HS-27A (cell line): ENCODE measurements around the gene TMEM181.
"Not testable (repeated sequence)": the region's sequence is repeated elsewhere in the genome, so short reads cannot be mapped to it uniquely, and the experiment has no call there.

Experiments
- DNase-seq: peaks from one replicate; pipeline ENCODE4 v3.0.0-alpha.2; 2012; ENCODE audit warnings: low read depth, missing footprints

Gene TMEM181

GRCh38 chr6:158643836-158644230 lies 83.9 kb downstream of the TMEM181 start:
- DNase-seq = no peak

- no peak for DNase-seq
Observed at GRCh38 chr6:158644231-158645063, 84.6 kb downstream of the TMEM181 start, which contains the start of gene DYNLT1. TSS of gene DYNLT1 (minus strand) at chr6:158644743. CDS start at chr6:158644708, 35 bp downstream.

DNA sequence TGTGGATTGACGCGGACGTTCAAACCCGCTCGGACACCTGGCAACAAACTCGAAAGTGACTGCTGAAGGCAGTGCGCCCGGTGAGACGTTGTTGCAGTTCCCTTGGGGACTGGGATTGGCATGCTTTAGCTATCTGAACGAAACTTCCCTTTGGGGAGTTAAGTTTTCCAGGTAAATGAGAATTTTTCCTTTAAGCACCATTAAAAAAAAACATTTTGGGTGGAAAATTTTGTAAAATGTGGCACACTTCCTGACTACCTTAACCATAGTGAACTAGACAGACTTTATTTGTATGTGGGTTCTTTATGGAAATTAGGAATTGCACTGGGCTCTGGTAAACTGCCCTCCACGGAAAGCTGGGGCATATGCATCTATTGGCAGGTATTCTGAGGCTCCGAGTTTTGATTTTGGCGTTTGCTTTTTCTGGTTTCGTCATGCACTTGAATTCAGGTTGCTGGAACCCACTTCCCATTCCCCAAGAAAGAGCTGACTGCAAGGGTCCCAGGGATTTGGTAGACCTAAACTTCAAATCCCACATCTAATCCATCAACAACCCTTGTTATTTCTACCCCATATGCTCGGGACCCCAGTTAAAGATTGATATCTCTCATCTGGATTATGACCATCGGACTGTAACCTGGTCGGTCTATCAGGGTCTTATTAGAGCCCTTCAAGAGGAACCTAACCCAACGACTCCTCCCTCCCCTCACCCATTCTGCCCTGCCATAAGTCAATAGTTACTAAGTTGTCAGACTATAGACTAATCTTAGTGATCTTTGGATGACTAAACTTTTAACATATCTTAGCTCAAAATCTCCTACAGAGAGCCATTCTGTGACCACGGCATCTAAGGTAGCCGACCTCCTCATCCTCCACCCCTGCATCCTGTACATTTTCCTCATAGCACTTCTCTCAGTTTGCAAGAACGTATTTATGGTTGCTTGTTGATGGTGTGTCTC lies 85.5 kb downstream of the TMEM181 start:
- DNase-seq = no peak

DNA sequence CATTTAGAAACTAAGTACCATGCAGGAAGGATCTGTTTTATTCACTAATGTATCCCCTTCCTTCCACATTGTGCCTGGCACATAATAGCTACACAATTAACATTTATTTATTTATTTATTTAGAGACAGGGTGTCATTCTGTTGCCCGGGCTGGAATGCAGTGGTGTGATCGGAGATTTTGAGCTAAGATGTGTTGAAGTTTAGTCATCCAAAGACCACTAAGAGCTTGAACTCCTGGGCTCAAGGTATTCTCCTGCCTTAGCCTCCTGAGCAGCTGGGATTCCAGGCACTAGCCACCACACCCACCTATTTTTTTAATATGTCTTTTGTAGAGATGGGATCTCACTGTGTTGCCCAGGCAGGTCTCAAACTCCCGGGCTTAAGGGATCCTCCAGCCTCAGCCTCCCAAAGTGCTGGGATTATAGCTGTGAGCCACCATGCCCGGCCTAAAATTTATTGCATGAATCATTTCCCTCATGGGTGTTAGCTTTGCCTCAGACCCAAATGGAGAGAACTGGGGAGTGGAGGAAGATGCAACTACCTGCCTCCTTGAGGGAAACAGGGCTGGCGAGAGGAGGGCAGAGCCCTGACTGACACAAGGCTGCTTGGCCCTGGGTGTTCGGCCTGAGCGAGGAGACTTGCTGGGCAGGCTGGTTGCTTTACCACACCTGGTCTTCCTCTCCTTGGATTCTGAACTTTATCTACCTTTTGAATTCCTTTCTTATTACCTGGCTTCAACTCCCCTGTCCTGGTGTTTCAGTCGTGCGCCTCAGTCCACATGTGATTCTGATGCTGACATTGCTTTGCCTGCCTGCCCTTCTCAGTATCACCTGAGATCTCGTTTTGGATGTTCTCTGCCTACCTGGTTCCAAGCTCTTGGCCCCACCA lies 86.4 kb downstream of the TMEM181 start:
- DNase-seq = no peak

GRCh38 chr6:158647501-158647900 lies 87.6 kb downstream of the TMEM181 start:
- DNase-seq = no peak

DNA sequence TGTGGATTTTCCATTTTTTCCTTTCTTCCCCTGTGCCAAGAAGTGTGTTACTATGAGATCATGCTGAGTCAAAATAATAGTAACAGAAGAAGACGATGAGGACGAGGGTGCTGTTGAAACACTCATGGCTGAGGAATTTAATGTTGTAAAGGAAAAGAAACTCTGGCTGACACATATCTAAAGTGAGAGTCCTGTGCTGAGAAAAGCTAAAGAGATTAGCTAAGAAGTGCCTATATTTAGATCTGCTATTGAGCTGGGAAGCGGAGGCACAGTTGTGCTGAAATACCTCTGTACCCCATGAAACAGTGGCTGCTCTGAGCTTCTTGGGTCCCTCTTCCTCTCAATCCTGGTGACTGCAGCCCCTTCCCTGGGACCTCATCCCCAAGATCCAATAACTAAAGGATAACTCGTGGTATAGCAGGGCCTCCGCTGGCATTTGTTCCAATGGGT lies 88.8 kb downstream of the TMEM181 start:
- DNase-seq = no peak

- DNase-seq = no peak
Observed at GRCh38 chr6:158649289-158650143, 89.6 kb downstream of the TMEM181 start, which contains the start of gene SYTL3. TSS of gene SYTL3 (plus strand) at chr6:158650054. CDS start at chr6:158663269, 13,215 bp downstream.

- not testable (repeated sequence) for DNase-seq
Observed at GRCh38 chr6:158651981-158652737, 92.3 kb downstream of the TMEM181 start.

DNA sequence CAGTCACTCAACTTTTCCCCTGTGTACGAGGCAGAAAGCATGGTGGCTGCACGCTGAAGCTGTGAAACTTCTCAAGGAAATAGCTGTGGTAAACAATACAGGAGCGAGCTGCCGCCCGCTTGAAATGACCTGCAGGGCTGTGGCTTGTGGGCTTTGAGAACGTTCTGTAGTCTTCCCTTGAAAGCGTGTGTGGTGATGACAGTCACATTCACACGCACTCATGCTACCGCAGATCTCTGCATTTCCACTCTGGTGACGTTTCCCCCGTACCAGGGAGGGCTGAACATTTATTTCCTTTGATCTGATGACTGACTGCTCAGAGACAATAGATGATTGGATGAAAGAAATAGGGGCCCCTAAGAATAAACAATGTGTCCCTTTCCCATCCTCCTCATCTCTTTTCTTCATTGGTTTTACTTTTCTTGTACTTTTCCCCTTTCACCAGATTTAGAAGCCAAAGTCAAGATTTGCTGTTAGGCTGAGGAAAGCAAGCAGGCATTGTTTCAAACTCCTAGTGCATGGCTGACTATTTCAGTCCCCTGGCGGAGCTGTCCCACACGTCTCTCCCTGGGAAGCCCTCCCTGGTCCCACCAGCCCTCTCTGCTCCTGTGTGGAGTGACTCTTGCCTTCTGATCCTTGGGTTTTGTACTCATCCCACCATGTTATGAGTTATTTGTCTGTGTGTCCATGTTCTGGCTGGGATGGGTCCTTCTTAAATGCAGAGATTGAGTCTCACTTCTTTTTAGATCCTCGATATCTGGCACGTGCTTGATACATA lies 93.9 kb downstream of the TMEM181 start:
- no peak for DNase-seq

- DNase-seq = no peak
Observed at GRCh38 chr6:158654498-158654897, 94.6 kb downstream of the TMEM181 start.

GRCh38 chr6:158654960-158655489 lies 95.1 kb downstream of the TMEM181 start:
- no peak for DNase-seq

DNA sequence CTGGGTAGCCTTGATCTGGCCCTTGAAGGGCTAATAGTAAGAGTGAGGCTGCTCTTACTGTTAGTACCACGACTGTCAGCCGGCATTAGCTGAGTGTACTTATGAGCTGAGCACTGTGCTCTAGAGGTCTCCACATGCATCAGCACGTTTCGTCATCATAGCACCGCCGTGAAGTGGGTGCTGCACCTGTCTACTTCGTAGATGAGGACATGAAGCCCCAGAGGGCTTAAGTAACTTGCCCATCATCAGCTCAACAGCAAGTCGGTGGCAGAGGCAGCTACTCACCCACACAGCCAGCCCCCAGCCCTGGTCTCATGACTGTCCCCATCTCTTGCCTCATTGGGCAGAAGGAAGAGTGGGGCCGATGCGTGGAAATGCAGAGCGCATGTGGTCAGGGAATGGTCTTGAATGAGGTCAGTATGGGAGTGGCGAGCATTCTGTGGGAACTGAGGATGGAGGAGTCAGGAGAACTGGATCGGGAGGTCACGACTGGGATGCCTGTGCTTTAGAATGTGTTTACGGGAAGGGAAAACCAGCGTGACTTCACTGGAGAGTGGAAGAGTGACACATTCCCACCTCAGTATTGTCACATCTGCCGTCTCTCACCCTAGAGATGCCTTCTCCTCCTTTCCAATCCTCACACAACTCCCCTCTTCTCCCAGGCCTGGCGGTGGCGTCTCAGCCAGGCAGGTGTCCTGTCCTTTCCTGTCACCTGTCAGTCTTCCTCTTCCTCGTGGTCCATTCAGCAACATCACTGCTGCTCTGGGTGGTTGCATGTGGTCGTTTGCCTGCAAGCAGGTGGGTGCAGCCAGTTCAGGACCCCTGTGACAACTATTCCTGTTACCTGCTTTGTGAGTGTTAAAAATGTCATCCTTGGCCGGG lies 95.9 kb downstream of the TMEM181 start:
- DNase-seq = no peak

- not testable (repeated sequence) for DNase-seq
Observed at GRCh38 chr6:158656986-158657385, 97.1 kb downstream of the TMEM181 start.

GRCh38 chr6:158660333-158660754 lies 100.5 kb downstream of the TMEM181 start:
- no peak for DNase-seq

DNA sequence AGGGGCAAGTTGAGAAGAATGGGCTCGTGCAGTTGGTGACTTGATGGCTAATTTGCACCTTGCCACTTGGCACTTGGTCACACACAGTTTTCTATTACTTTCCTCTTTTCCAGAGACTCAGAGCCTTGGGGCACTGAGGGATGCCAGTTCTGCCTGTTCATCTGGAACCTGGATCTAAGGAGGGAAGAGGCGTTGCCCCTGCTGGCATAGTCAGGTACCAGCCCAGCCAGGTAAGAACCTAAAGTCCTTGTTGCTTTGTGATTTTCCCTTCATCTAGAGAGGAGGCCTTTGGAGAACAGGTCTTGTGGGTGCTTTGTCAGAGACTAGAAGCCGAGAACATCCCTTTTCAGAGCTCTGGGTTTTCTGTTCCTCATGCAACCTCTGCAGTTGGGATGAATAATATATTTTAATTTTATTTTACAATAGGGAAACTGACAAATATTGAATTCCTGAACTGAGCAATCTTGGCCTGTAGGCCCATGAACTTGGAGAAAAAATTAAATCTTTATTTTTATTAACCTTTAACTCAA lies 101.3 kb downstream of the TMEM181 start:
- DNase-seq = no peak

- DNase-seq = no peak
Observed at GRCh38 chr6:158662607-158662953, 102.7 kb downstream of the TMEM181 start.

- DNase-seq = no peak
Observed at GRCh38 chr6:158662954-158663624, 103.2 kb downstream of the TMEM181 start.
